HepG2 (cell line): Measurements from ENCODE around the gene NAPB. TPM values are rescaled to one million over a fixed set of nuclear protein-coding genes. Genes with fewer than 3 reads are reported as not detected.

ENCODE experiments used
- ATAC-seq: fragments of 200-7000 bp; cut with Tn5 transposase; 3 replicates; pipeline ENCODE4 v1.9.1; 2020; ENCODE audit warnings: mild to moderate bottlenecking, moderate library complexity
- BruUV-seq: library from RNA; stranded (reverse); fragments of 400-500 nt; replicated peaks from 2 replicates; lab custom pipeline; 2021; lab: Mats Ljungman, UMichigan
- CTCF ChIA-PET: fragments of 300-600 bp; formaldehyde crosslinking; extraction: SDS; loops from one replicate; lab custom pipeline; 2021; ENCODE audit warnings: low total read pairs, inconsistent platforms, low intra/inter-chr PET ratio; lab: Yijun Ruan, JAX
- POLR2A ChIA-PET: fragments of 350-600 bp; sonication (Branson Sonifier 250); formaldehyde crosslinking; loops from one replicate; lab custom pipeline; 2020; ENCODE audit warnings: antibody characterized with exemption, inconsistent platforms; lab: Yijun Ruan, JAX
- DNase-seq: peaks from one replicate; pipeline ENCODE4 v3.0.0-alpha.2; 2015; ENCODE audit warnings: low spot score
- FAIRE-seq: peaks from 3 replicates; lab custom pipeline; 2011; peaks lifted over from hg19 to GRCh38; lab: Jason Lieb, UNC
- H2AFZ ChIP-seq: one replicate; pipeline ENCODE4 v1.6.1; 2011; ENCODE audit warnings: low read length, inconsistent platforms
- H3K27ac ChIP-seq: fragments of 300-600 bp; 3 replicates; pipeline ENCODE4 v1.8.0; 2011; ENCODE audit warnings: mixed run types, mild to moderate bottlenecking, mixed read lengths, low read length, inconsistent platforms; ENCODE audit not compliant: insufficient read depth; ENCODE audit errors: extremely low read length
- H3K27me3 ChIP-seq, 2 experiments: fragments of 200-600 bp in 1 of 2; 2 replicates in 1 of 2; 3 replicates in 1 of 2; pipeline versions ENCODE4 v1.6.0 to v1.8.0; 2011; ENCODE audit warnings: low read length in 2 of 2, mild to moderate bottlenecking in 2 of 2, moderate library complexity in 2 of 2, inconsistent platforms in 1 of 2; ENCODE audit not compliant: insufficient read depth in 2 of 2, control insufficient read depth in 1 of 2
- H3K36me3 ChIP-seq, 2 experiments: fragments of 200-600 bp in 1 of 2; replicated peaks in 1 of 2; 2 replicates in 1 of 2; 3 replicates in 1 of 2; pipeline versions ENCODE4 v1.5.1 to v1.8.0; 2011; ENCODE audit warnings: low read length in 2 of 2, inconsistent platforms in 1 of 2; ENCODE audit not compliant: insufficient read depth in 2 of 2, control insufficient read depth in 1 of 2
- H3K4me1 ChIP-seq: 2 replicates; pipeline ENCODE4 v1.5.1; 2012; ENCODE audit warnings: low read length, inconsistent platforms; ENCODE audit not compliant: insufficient read depth
- H3K4me2 ChIP-seq: 2 replicates; pipeline ENCODE4 v1.6.0; 2011; ENCODE audit warnings: low read depth, low read length, inconsistent platforms
- H3K4me3 ChIP-seq, 3 experiments: fragments of 200-600 bp in 1 of 3; sonication (generic), shearing (Covaris generic) in 1 of 3; replicated peaks in 1 of 3; 2 replicates each; pipeline ENCODE4 v1.5.1; 2011 to 2016; ENCODE audit warnings: low read length in 3 of 3, inconsistent platforms in 2 of 3, low read depth in 2 of 3, mild to moderate bottlenecking in 2 of 3, control low read depth in 1 of 3, mixed read lengths in 1 of 3; ENCODE audit not compliant: insufficient read depth in 1 of 3
- H3K79me2 ChIP-seq: one replicate; pipeline ENCODE4 v1.6.1; 2011; ENCODE audit warnings: low read length, inconsistent platforms; ENCODE audit not compliant: insufficient read depth
- H3K9ac ChIP-seq: 2 replicates; pipeline ENCODE4 v1.6.0; 2011; ENCODE audit warnings: mild to moderate bottlenecking, low read depth, low read length, inconsistent platforms; ENCODE audit not compliant: insufficient read depth
- H3K9me3 ChIP-seq: 2 replicates; pipeline ENCODE4 v1.5.1; 2012; ENCODE audit warnings: mild to moderate bottlenecking, low read length
- H4K20me1 ChIP-seq: 2 replicates; pipeline ENCODE4 v1.6.0; 2011; ENCODE audit warnings: inconsistent platforms, mild to moderate bottlenecking, low read length, moderate library complexity; ENCODE audit not compliant: insufficient read depth
- AHDC1 ChIP-seq: sonication (generic); formaldehyde crosslinking; IDR thresholded peaks from 2 replicates; pipeline ENCODE4 v1.5.1; 2020; ENCODE audit warnings: mild to moderate bottlenecking, missing genetic modification reagents, borderline replicate concordance
- FOXO4 ChIP-seq: sonication (generic); formaldehyde crosslinking; conservative IDR thresholded peaks from 2 replicates; pipeline ENCODE4 v1.8.1; 2023; ENCODE audit warnings: missing genetic modification reagents
- PRDM4 ChIP-seq: sonication (generic); formaldehyde crosslinking; IDR thresholded peaks from 2 replicates; pipeline ENCODE4 v1.9.0; 2021; ENCODE audit warnings: missing genetic modification reagents, borderline replicate concordance
- ZNF121 ChIP-seq: sonication (generic); formaldehyde crosslinking; IDR thresholded peaks from 2 replicates; pipeline ENCODE4 v1.5.0; 2020; ENCODE audit warnings: mild to moderate bottlenecking, missing genetic modification reagents
- ZNF607 ChIP-seq: sonication (generic); formaldehyde crosslinking; IDR thresholded peaks from 2 replicates; pipeline ENCODE4 v1.5.1; 2020; ENCODE audit warnings: missing genetic modification reagents, mild to moderate bottlenecking, borderline replicate concordance
- ZNF703 ChIP-seq: sonication (generic); formaldehyde crosslinking; IDR thresholded peaks from 2 replicates; pipeline ENCODE4 v1.5.1; 2020; ENCODE audit warnings: missing genetic modification reagents, mild to moderate bottlenecking, moderate library complexity, borderline replicate concordance
- ZNF770 ChIP-seq: sonication (generic); formaldehyde crosslinking; IDR thresholded peaks from 2 replicates; pipeline ENCODE4 v1.5.0; 2020; ENCODE audit warnings: mild to moderate bottlenecking, missing genetic modification reagents
- ZSCAN29 ChIP-seq: sonication (generic); formaldehyde crosslinking; conservative IDR thresholded peaks from 2 replicates; pipeline ENCODE4 v1.4.0; 2020; ENCODE audit warnings: mild to moderate bottlenecking, missing genetic modification reagents
- WGBS: methylation state at CpG from one replicate; pipeline ENCODE4 v1.1.6; 2017; ENCODE audit warnings: low lambda C conversion rate; 5-methylcytosine and 5-hydroxymethylcytosine counted together
- in situ Hi-C: cut with HindIII; loops from 2 replicates; pipeline ENCODE4 v1.10.0; 2017; ENCODE audit warnings: low pct_unique_long_range_greater_than_20kb; ENCODE audit not compliant: extremely low pct_ligation_motif_present
- intact Hi-C: fragments of 100-400 bp; cut with micrococcal nuclease; formaldehyde crosslinking; loops from one replicate; pipeline ENCODE4 v1.10.0; 2022; ENCODE audit not compliant: unreplicated experiment
- polyA plus RNA-seq, 8 experiments: library from polyadenylated mRNA; depleted of rRNA in 3 of 8; stranded (reverse) in 7 of 8; unstranded in 1 of 8; fragments of >200 nt; fragmentation: Illumina TruSeq in 4 of 8; extraction: Trizol in 4 of 8; gene quantifications; 2 replicates each; pipeline versions ENCODE4 v1.2.1 to v1.2.3, GENCODE V29; 2011 to 2016; ENCODE audit warnings: low read depth in 4 of 8, missing spikeins in 1 of 8, mixed read lengths in 1 of 8; ENCODE audit not compliant: insufficient read depth in 1 of 8
- total RNA-seq, 5 experiments: library from RNA; depleted of rRNA; stranded (reverse); fragments of >200 nt; fragmentation: Illumina TruSeq; extraction: Trizol; gene quantifications; 2 replicates each; pipeline ENCODE4 v1.2.3, GENCODE V29; 2016; ENCODE audit warnings: low read depth in 1 of 5

The NAPB gene
- total and polyA plus RNA-seq, 2 of the 13 experiments (the other 11 are each of a cell fraction or from before 2014, with no cell fraction given) = 15.2 to 16.1 TPM

GRCh38 chr20:23438661-23439060 is 17.4 kb upstream of the NAPB start (continued):
- no peak for TF ChIP-seq PRDM4 (CRISPR knock-in tag)

- Histone ChIP-seq H3K27ac (no peak overlapping the region), H4K20me1 (no peaks in the 10 kb centered on the region), H3K4me2 (peak overlapping the region; percentile 96; the same call in 1 of the 2 replicates), H3K27me3 (no peaks in the 10 kb centered on the region; a peak in 1 of 5 replicates), H3K79me2 (no peaks in the 10 kb centered on the region), H2AFZ (no peak overlapping the region), H3K36me3 (no peaks in the 10 kb centered on the region), H3K4me1 (peaks cover 41% of the 10 kb centered on the region), H3K4me3 (no peak overlapping the region), H3K9ac (no peak overlapping the region), H3K9me3 (no peaks in the 10 kb centered on the region)
- intact Hi-C loops (no loop called here), in situ Hi-C loops (no loop called here)
- POLR2A ChIA-PET = interaction anchor here (0.9 to 3.2 kb wide), 11 partner anchors 17 to 224 kb away, joined by 3 to 30 read pairs (median 6); partner anchors contain the start of genes CST3, GZF1, NAPB and NXT1
- 0 out of 2 replicates have a peak, but pooled peaks have one; percentile 79 for TF ChIP-seq FOXO4 (CRISPR knock-in tag)
- 0 out of 2 replicates have a peak, but pooled peaks have one; percentile 45 for TF ChIP-seq ZNF121 (CRISPR knock-in tag)
- 0 out of 2 replicates have a peak, but pooled peaks have one; percentile 7 for TF ChIP-seq AHDC1 (CRISPR knock-in tag)
- TF ChIP-seq ZNF703 (CRISPR knock-in tag) = 0 out of 2 replicates have a peak, but pooled peaks have one; percentile 50
- TF ChIP-seq ZNF770 = peak; percentile 68; the same call in 1 of the 2 replicates
- no peak for TF ChIP-seq ZNF607 (CRISPR knock-in tag)
- TF ChIP-seq ZSCAN29 (CRISPR knock-in tag) = no peak
- BruUV-seq = no TSS peak
- 72% methylated on average over 9 of the region's 9 CpGs for WGBS
- DNase-seq = no peak
- no peak for FAIRE-seq
- CTCF ChIA-PET = no interaction called here
- no peak for ATAC-seq
These were observed 16.0 kb upstream of the NAPB start for GRCh38 chr20:23437126-23437899.
